Keratinocyte (primary cell): Measurements from ENCODE around the gene PDCD1LG2. TPM values are rescaled to one million over a fixed set of nuclear protein-coding genes. Genes with fewer than 3 reads are reported as not detected.

Experiments
- DNase-seq: peaks from one replicate; pipeline ENCODE4 v3.0.0-alpha.2; 2011; ENCODE audit warnings: low read depth, missing footprints, low spot score
- FAIRE-seq: peaks from 2 replicates; lab custom pipeline; 2011; peaks lifted over from hg19 to GRCh38; lab: Jason Lieb, UNC
- H2AFZ ChIP-seq: 2 replicates; pipeline ENCODE4 v1.6.0; 2012; ENCODE audit warnings: low read length, control low read depth, inconsistent platforms; ENCODE audit not compliant: control insufficient read depth
- H3K27ac ChIP-seq: 2 replicates; pipeline ENCODE4 v1.5.1; 2011; ENCODE audit warnings: low read length; ENCODE audit not compliant: control insufficient read depth, insufficient read depth
- H3K27me3 ChIP-seq: 3 replicates; pipeline ENCODE4 v1.6.0; 2011; ENCODE audit warnings: low read length; ENCODE audit not compliant: control insufficient read depth, insufficient read depth; ENCODE audit errors: extremely low read depth
- H3K36me3 ChIP-seq, 2 experiments: 2 replicates in 1 of 2; 3 replicates in 1 of 2; pipeline ENCODE4 v1.5.1; 2011; ENCODE audit warnings: low read length in 2 of 2, mild to moderate bottlenecking in 1 of 2; ENCODE audit not compliant: control insufficient read depth in 2 of 2, insufficient read depth in 2 of 2; ENCODE audit errors: extremely low read depth in 1 of 2
- H3K4me1 ChIP-seq: 3 replicates; pipeline ENCODE4 v1.5.1; 2011; ENCODE audit warnings: low read length; ENCODE audit not compliant: control insufficient read depth, insufficient read depth; ENCODE audit errors: extremely low read depth
- H3K4me2 ChIP-seq: 3 replicates; pipeline ENCODE4 v1.6.0; 2011; ENCODE audit warnings: low read depth, low read length; ENCODE audit not compliant: control insufficient read depth, insufficient read depth; ENCODE audit errors: extremely low read depth
- H3K4me3 ChIP-seq, 3 experiments: fragments of 200-600 bp in 1 of 3; sonication (generic) in 1 of 3; 2 replicates in 2 of 3; 3 replicates in 1 of 3; pipeline ENCODE4 v1.5.1; 2011 to 2016; ENCODE audit warnings: low read length in 3 of 3, mild to moderate bottlenecking in 3 of 3, control low read depth in 2 of 3, inconsistent platforms in 1 of 3, low read depth in 1 of 3, mixed read lengths in 1 of 3, mixed run types in 1 of 3, moderate library complexity in 1 of 3; ENCODE audit not compliant: control insufficient read depth in 2 of 3, insufficient read depth in 2 of 3; ENCODE audit errors: extremely low read depth in 1 of 3
- H3K79me2 ChIP-seq: 2 replicates; pipeline ENCODE4 v1.6.0; 2012; ENCODE audit warnings: low read length; ENCODE audit not compliant: control insufficient read depth, insufficient read depth
- H3K9ac ChIP-seq: 3 replicates; pipeline ENCODE4 v1.6.0; 2011; ENCODE audit warnings: low read length; ENCODE audit not compliant: control insufficient read depth, insufficient read depth; ENCODE audit errors: extremely low read depth
- H3K9me1 ChIP-seq: 3 replicates; pipeline ENCODE4 v1.6.0; 2011; ENCODE audit warnings: low read length; ENCODE audit not compliant: control insufficient read depth, insufficient read depth; ENCODE audit errors: extremely low read depth
- H3K9me3 ChIP-seq: 2 replicates; pipeline ENCODE4 v1.5.1; 2012; ENCODE audit warnings: low read depth, low read length; ENCODE audit not compliant: control insufficient read depth
- H4K20me1 ChIP-seq: 3 replicates; pipeline ENCODE4 v1.6.0; 2011; ENCODE audit warnings: low read length; ENCODE audit not compliant: control insufficient read depth, insufficient read depth; ENCODE audit errors: extremely low read depth
- CTCF ChIP-seq, 3 experiments: IDR thresholded peaks in 1 of 3; conservative IDR thresholded peaks in 1 of 3; optimal IDR thresholded peaks in 1 of 3; 2 replicates in 2 of 3; 3 replicates in 1 of 3; pipeline versions ENCODE3 to v1.5.1; 2011; ENCODE audit warnings: low read length in 3 of 3, mild to moderate bottlenecking in 3 of 3, moderate library complexity in 2 of 3, control low read depth in 1 of 3, inconsistent platforms in 1 of 3; ENCODE audit not compliant: insufficient read depth in 2 of 3; ENCODE audit errors: extremely low read depth in 1 of 3
- EZH2 ChIP-seq: IDR thresholded peaks from one replicate; pipeline ENCODE4 v1.6.1; 2012; ENCODE audit warnings: inconsistent platforms, mild to moderate bottlenecking, low read length, moderate library complexity
- dilution Hi-C: fragments of 300-500 bp; cut with MboI; formaldehyde crosslinking; loops from one replicate; pipeline ENCODE4 v1.7.0; 2020; ENCODE audit warnings: low sequenced_read_pairs; ENCODE audit not compliant: extremely low pct_ligation_motif_present
- polyA plus RNA-seq, 5 experiments: library from polyadenylated mRNA; depleted of rRNA in 3 of 5; stranded (reverse) in 3 of 5; stranded (forward) in 1 of 5; unstranded in 1 of 5; fragments of >200 nt; gene quantifications; 1 replicate in 1 of 5; 2 replicates in 3 of 5; 3 replicates in 1 of 5; pipeline versions ENCODE4 v1.2.1 to v1.2.3, GENCODE V29; 2011 to 2012; ENCODE audit warnings: missing spikeins in 2 of 5, low read depth in 1 of 5, low replicate concordance in 1 of 5

PDCD1LG2 gene
- polyA plus RNA-seq, 1 donor (not counting 4 experiments of a cell fraction or from before 2014, with no cell fraction given) = 20.2 TPM

DNA sequence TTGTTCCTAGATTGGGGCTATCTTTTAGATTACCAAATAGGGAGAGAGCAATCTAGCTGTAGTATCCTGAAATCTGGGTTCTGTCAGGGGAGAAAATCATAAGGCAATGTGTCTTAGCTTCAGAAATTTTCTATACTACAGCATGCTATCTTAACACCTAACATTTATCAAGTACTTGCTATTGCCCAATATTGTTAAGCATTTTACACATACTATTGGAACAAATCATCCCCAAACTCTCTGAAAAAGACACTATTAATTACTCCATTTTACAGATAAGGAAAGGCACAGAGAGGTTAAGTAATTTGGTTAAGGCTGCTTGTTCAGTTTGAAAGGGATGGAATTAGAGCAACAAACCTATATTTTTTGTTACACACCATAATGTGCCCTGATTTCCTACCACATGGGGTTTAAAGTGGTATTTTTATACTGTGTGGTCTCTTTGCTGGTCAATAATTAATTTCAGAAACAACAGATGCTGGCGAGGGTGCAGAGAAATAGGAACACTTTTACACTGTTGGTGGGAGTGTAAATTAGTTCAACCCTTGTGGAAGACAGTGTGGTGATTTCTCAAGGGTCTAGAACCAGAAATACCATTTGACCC lies 61.4 kb downstream of the PDCD1LG2 start:
- FAIRE-seq (no peak), DNase-seq (no peak)
- Histone ChIP-seq H3K4me2 (no peak overlapping the region), H3K79me2 (no peaks in the 10 kb centered on the region), H4K20me1 (no peaks in the 10 kb centered on the region), H3K9me3 (no peaks in the 10 kb centered on the region), H3K36me3 (peaks cover 6 to 8% of the 10 kb centered on the region in 2 experiments), H3K9ac (no peak overlapping the region), H3K27me3 (no peaks in the 10 kb centered on the region), H2AFZ (no peak overlapping the region), H3K4me1 (peaks cover 15% of the 10 kb centered on the region), H3K9me1 (no peaks in the 10 kb centered on the region), H3K4me3 (no peak overlapping the region), H3K27ac (no peak overlapping the region)
- TF ChIP-seq EZH2 (no peak), CTCF (optimal IDR thresholded peaks at IDR 0.05 in 1 of 3, IDR thresholded peaks at IDR 0.05 in 1 of 3, conservative IDR thresholded peaks at IDR 0.05 in 1 of 3; ENCODE audit: extremely low read depth in 1 of 3, insufficient read depth in 2 of 3, low read length in 3 of 3) (no peak)
- dilution Hi-C loops = no loop called here

DNA sequence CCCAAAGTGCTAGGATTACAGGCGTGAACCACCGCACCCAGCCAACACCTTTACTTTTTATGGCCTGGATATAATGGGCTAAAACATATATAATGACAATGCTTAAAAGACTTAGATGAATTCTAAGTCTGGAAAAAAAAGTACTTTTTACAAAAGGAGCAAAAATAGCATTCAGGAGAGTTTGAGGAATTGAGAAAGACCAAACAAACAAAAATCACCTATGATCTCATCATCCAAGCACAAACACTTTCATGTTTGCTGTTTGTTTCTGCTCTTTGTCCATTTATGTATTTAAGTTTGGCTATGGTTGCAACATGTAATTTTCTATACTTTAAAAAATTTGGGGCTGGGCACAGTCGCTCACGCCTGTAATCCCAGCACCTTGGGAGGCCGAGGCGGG lies 63.8 kb downstream of the PDCD1LG2 start:
- no peak for TF ChIP-seq CTCF (optimal IDR thresholded peaks at IDR 0.05 in 1 of 3, IDR thresholded peaks at IDR 0.05 in 1 of 3, conservative IDR thresholded peaks at IDR 0.05 in 1 of 3; ENCODE audit: extremely low read depth in 1 of 3, insufficient read depth in 2 of 3, low read length in 3 of 3)
- TF ChIP-seq EZH2 = no peak
- H3K4me2 ChIP-seq = no peak overlapping the region
- H3K36me3 ChIP-seq = peaks cover 4 to 7% of the 10 kb centered on the region in 2 experiments
- no peak overlapping the region for H3K9ac ChIP-seq
- no peaks in the 10 kb centered on the region for H4K20me1 ChIP-seq
- H3K27ac ChIP-seq = no peak overlapping the region
- H3K4me3 ChIP-seq = no peak overlapping the region
- no peaks in the 10 kb centered on the region for H3K79me2 ChIP-seq
- H2AFZ ChIP-seq = no peak overlapping the region
- H3K9me3 ChIP-seq = no peaks in the 10 kb centered on the region
- DNase-seq (no peak), FAIRE-seq (no peak)
- no peaks in the 10 kb centered on the region for H3K27me3 ChIP-seq
- dilution Hi-C loops = no loop called here
- peaks cover 15% of the 10 kb centered on the region for H3K4me1 ChIP-seq
- no peaks in the 10 kb centered on the region for H3K9me1 ChIP-seq
